Neural crest cell (in vitro differentiated cells): ENCODE data around the gene ATF3. TPM values are rescaled to one million over a fixed set of nuclear protein-coding genes. Genes with fewer than 3 reads are reported as not detected.

ENCODE experiments used
- DNase-seq: peaks from one replicate; pipeline ENCODE4 v3.0.0; 2021; ENCODE audit warnings: low read depth, mixed read lengths, low spot score
- H3K27ac Mint-ChIP-seq: one replicate; pipeline ENCODE4 v1.8.0; 2021; ENCODE audit warnings: mild to moderate bottlenecking, mixed read lengths; ENCODE audit not compliant: unreplicated experiment
- H3K27me3 Mint-ChIP-seq: 2 replicates; pipeline ENCODE4 v1.8.0; 2021; ENCODE audit warnings: low read depth, mild to moderate bottlenecking, mixed read lengths
- H3K36me3 Mint-ChIP-seq: 2 replicates; pipeline ENCODE4 v1.8.0; 2021; ENCODE audit warnings: low read depth, mild to moderate bottlenecking, mixed read lengths
- H3K4me1 Mint-ChIP-seq: 2 replicates; pipeline ENCODE4 v1.8.0; 2021; ENCODE audit warnings: mixed read lengths
- H3K4me3 Mint-ChIP-seq: one replicate; pipeline ENCODE4 v1.8.0; 2021; ENCODE audit warnings: mild to moderate bottlenecking, mixed read lengths
- H3K9me3 Mint-ChIP-seq: 2 replicates; pipeline ENCODE4 v1.8.0; 2021; ENCODE audit warnings: mixed read lengths
- CTCF ChIP-seq: fragments of 200-600 bp; sonication (generic); conservative IDR thresholded peaks from 2 replicates; pipeline ENCODE4 v1.5.0; 2021; ENCODE audit warnings: antibody characterized with exemption, mild to moderate bottlenecking
- total RNA-seq: library from RNA; stranded (reverse); gene quantifications from 2 replicates; pipeline ENCODE4 v1.2.1, GENCODE V29; 2021

The ATF3 gene
- total RNA-seq, 1 donor from 2014 or later = 10.3 TPM

DNA sequence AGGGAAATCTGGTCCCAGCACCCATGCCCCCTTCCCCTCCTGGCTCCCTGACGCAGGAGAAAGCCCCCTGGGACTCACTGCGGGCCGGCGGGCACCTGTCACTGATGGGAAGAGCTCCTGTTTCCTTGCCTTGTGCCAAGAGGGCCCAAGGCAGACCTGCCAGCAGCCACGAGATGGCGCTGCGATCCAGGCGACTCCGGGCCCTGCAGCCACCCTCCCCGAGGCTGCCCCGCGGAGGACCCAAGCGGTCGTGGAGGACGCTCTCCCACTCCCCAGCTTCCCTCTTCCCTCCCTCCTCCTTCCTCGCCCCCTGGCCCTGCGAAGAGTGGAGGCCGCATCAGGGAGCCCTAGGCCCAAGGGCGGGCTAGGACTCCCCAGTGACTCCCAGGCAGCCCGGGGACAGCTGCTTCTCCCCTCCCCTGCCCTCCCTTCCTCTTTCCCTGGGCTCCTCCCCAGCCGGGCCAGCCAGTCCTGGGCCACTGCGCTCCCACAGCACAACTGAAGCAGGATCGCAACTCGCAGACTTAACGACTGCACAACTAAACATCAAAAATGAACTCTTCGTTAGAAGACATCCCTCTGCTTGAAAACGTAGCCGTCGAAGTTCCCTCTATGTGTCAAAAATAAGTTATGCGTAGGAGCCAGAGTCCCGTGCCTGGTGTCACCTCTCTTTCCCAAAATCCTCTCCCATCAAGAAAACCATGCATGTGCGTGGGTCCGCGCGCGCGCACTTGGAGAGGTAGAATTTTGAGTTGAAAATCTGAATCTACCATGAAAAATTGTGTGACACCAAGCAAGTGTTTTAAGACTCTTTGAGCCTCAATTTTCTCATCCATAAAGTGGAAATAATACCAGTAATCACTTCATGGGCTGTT is 56.9 kb downstream of the ATF3 start:
- H3K27me3 Mint-ChIP-seq = peaks cover 9% of the 10 kb centered on the region

GRCh38 chr1:212666116-212666775 is 57.7 kb downstream of the ATF3 start:
- H3K27me3 Mint-ChIP-seq = peaks cover 4% of the 10 kb centered on the region
- no peak overlapping the region for H3K27ac Mint-ChIP-seq
- H3K4me3 Mint-ChIP-seq = peak overlapping the region; percentile 90
- TF ChIP-seq CTCF = no peak
- no peaks in the 10 kb centered on the region for H3K36me3 Mint-ChIP-seq
- peaks cover 23% of the 10 kb centered on the region for H3K4me1 Mint-ChIP-seq
- DNase-seq = no peak
- H3K9me3 Mint-ChIP-seq = peaks cover 3% of the 10 kb centered on the region

More for the DNA sequence above, 56.9 kb downstream of the ATF3 start:
- TF ChIP-seq CTCF = peak; percentile 99
- H3K9me3 Mint-ChIP-seq = peaks cover 3% of the 10 kb centered on the region
- H3K4me1 Mint-ChIP-seq = peaks cover 23% of the 10 kb centered on the region
- H3K4me3 Mint-ChIP-seq = peak overlapping the region; percentile 90
- peak; percentile 89 for DNase-seq
- H3K36me3 Mint-ChIP-seq = no peaks in the 10 kb centered on the region
- H3K27ac Mint-ChIP-seq = peak overlapping the region; percentile 50

GRCh38 chr1:212667223-212668139 is 58.9 kb downstream of the ATF3 start:
- TF ChIP-seq CTCF = no peak
- Mint-ChIP-seq H3K4me1 (peaks cover 26% of the 10 kb centered on the region), H3K27me3 (peaks cover 4% of the 10 kb centered on the region), H3K4me3 (peak overlapping the region; percentile 64), H3K27ac (peak overlapping the region; percentile 57), H3K9me3 (no peaks in the 10 kb centered on the region), H3K36me3 (no peaks in the 10 kb centered on the region)
- DNase-seq = no peak

DNA sequence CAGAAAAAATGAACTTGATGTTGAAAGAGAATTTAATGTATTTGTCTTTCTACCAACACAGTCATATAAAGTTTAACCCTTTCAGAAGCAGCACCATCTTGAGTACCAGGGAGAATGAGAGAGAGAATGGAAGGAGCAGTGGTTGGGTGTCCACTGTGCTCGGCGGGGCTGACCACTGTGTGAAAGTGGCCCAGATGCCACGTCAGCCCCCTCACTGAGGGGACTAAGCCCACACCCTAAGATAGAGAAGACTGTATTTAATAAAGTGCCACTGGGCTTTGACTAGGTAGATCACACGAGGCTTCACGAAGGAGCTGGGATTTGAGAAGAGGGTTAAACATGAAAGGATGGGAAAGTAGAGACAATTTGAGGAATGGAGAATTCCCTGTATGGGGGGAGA is 59.9 kb downstream of the ATF3 start:
- Mint-ChIP-seq H3K36me3 (no peaks in the 10 kb centered on the region), H3K27ac (no peak overlapping the region), H3K4me3 (no peak overlapping the region), H3K4me1 (peaks cover 26% of the 10 kb centered on the region), H3K27me3 (peaks cover 4% of the 10 kb centered on the region), H3K9me3 (no peaks in the 10 kb centered on the region)
- no peak for TF ChIP-seq CTCF
- no peak for DNase-seq

DNA sequence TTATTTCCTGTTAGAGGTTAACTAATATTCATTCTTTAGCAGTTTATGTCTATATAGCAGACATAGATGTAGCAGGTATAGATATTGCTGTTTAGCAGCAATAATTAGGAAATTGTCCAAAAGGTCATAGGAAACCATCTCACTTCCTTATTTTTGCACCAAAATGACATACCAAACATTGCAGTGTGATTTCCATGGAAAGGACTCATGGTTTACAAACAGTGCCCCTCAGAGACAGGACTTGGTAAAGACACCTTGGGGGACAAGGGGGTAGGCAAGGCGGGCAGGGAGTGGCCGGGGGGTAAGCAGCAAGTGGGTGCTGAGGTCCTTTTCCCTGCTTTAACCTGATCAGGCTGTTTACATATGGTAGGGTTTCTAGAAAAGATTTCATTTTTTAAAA is 60.5 kb downstream of the ATF3 start:
- Mint-ChIP-seq H3K4me3 (no peak overlapping the region), H3K4me1 (peaks cover 26% of the 10 kb centered on the region), H3K9me3 (no peaks in the 10 kb centered on the region), H3K36me3 (no peaks in the 10 kb centered on the region), H3K27ac (no peak overlapping the region), H3K27me3 (peaks cover 4% of the 10 kb centered on the region)
- DNase-seq = no peak
- TF ChIP-seq CTCF = peak; percentile 28
